ENCODE data around the gene WDFY4.

GRCh38 chr10:48750991-48751390 lies 66.3 kb downstream of the WDFY4 start:
- TF ChIP-seq CTCF (IDR thresholded peaks at IDR 0.05): no peak
- no peak for TF ChIP-seq POLR2A (IDR thresholded peaks at IDR 0.05)
